Liver (tissue), 3 donors: ENCODE results near the gene PPP1R12A.

Experiments used
- CTCF ChIP-seq: fragments of 150-350 bp; IDR thresholded peaks from 2 replicates; pipeline ENCODE4 v1.5.1; 2017; ENCODE audit warnings: improper control_type of control experiment, low read depth, low read length; ENCODE audit not compliant: missing input control
- NR2F2 ChIP-seq: IDR thresholded peaks from 2 replicates; pipeline ENCODE4 v1.6.1; 2016; ENCODE audit warnings: antibody characterized with exemption
- REST ChIP-seq: IDR thresholded peaks from 2 replicates; pipeline ENCODE4 v1.6.1; 2016; ENCODE audit warnings: antibody characterized with exemption, mild to moderate bottlenecking
- TAF1 ChIP-seq: conservative IDR thresholded peaks from 2 replicates; pipeline ENCODE4 v1.6.1; 2016; ENCODE audit warnings: antibody characterized with exemption, mild to moderate bottlenecking
- YY1 ChIP-seq: IDR thresholded peaks from 2 replicates; pipeline ENCODE4 v1.6.1; 2016; ENCODE audit warnings: antibody characterized with exemption, mild to moderate bottlenecking
- donor health status: healthy.
- donor health status: healthy.

GRCh38 chr12:79838359-79838758, 96.5 kb downstream of the PPP1R12A start:
- no peak for TF ChIP-seq TAF1
- no peak for TF ChIP-seq YY1
- TF ChIP-seq CTCF, result no peak
- TF ChIP-seq REST, result no peak
- no peak for TF ChIP-seq NR2F2
